ENCODE data around the gene ADGRF1. TPM values are rescaled to one million over a fixed set of nuclear protein-coding genes. Genes with fewer than 3 reads are reported as not detected.

Gene ADGRF1
- total and polyA plus RNA-seq, 8 donors: under 0.01 to 13.0 (median 2.0) TPM; not detected in 1

- Histone ChIP-seq H3K36me3 (no peaks in the 10 kb centered on the region), H3K27me3 (no peaks in the 10 kb centered on the region), H3K4me3 (no peak overlapping the region), H3K4me1 (no peaks in the 10 kb centered on the region), H3K27ac (no peak overlapping the region), H3K9me3 (no peaks in the 10 kb centered on the region)
- no peak for TF ChIP-seq CTCF (IDR thresholded peaks at IDR 0.05)
- no peak for TF ChIP-seq EP300 (IDR thresholded peaks at IDR 0.05)
- TF ChIP-seq POLR2AphosphoS5 (IDR thresholded peaks at IDR 0.05): no peak
- TF ChIP-seq POLR2A (IDR thresholded peaks at IDR 0.05): no peak
- WGBS, 5 donors: 67 to 81% (median 72%) methylated on average over 1 of the region's 1 CpG
- intact Hi-C loops (cut with DNase I; ENCODE audit: low total_unique reads): no loop called here
- DNase-seq: no peak
Measured at GRCh38 chr6:46974786-46975185, 67.3 kb downstream of the ADGRF1 start.

GRCh38 chr6:46973029-46973428 is 69.1 kb downstream of the ADGRF1 start:
- TF ChIP-seq EP300 (IDR thresholded peaks at IDR 0.05) (no peak), CTCF (IDR thresholded peaks at IDR 0.05) (no peak), POLR2AphosphoS5 (IDR thresholded peaks at IDR 0.05) (no peak), POLR2A (IDR thresholded peaks at IDR 0.05) (no peak)
- no peak for DNase-seq
- intact Hi-C loops (cut with DNase I; ENCODE audit: low total_unique reads): no loop called here
- 17 to 51% (median 41%) methylated on average over 2 of the region's 2 CpGs for WGBS, 5 donors
- no peaks in the 10 kb centered on the region for H3K27me3 ChIP-seq
- no peaks in the 10 kb centered on the region for H3K9me3 ChIP-seq
- H3K4me1 ChIP-seq: no peaks in the 10 kb centered on the region
- no peak overlapping the region for H3K27ac ChIP-seq
- H3K4me3 ChIP-seq: no peak overlapping the region
- no peaks in the 10 kb centered on the region for H3K36me3 ChIP-seq

- DNase-seq: no peak
- H3K27ac ChIP-seq: no peak overlapping the region
- no peaks in the 10 kb centered on the region for H3K36me3 ChIP-seq
- H3K9me3 ChIP-seq: no peaks in the 10 kb centered on the region
- intact Hi-C loops (cut with DNase I; ENCODE audit: low total_unique reads): no loop called here
- H3K27me3 ChIP-seq: no peaks in the 10 kb centered on the region
- WGBS, 5 donors: 5 to 28% (median 12%) methylated on average over 1 of the region's 1 CpG
- H3K4me3 ChIP-seq: no peak overlapping the region
- H3K4me1 ChIP-seq: no peaks in the 10 kb centered on the region
- TF ChIP-seq POLR2AphosphoS5 (IDR thresholded peaks at IDR 0.05): no peak
- TF ChIP-seq EP300 (IDR thresholded peaks at IDR 0.05): no peak
- no peak for TF ChIP-seq POLR2A (IDR thresholded peaks at IDR 0.05)
- TF ChIP-seq CTCF (IDR thresholded peaks at IDR 0.05): no peak
Measured at GRCh38 chr6:46972531-46972930, 69.6 kb downstream of the ADGRF1 start.

GRCh38 chr6:46969206-46969605 is 72.9 kb downstream of the ADGRF1 start:
- no peak for DNase-seq
- intact Hi-C loops (cut with DNase I; ENCODE audit: low total_unique reads): no loop called here
- H3K27ac ChIP-seq: no peak overlapping the region
- 42 to 65% (median 51%) methylated on average over 1 of the region's 1 CpG for WGBS, 5 donors
- H3K27me3 ChIP-seq: no peaks in the 10 kb centered on the region
- H3K36me3 ChIP-seq: no peaks in the 10 kb centered on the region
- no peak overlapping the region for H3K4me3 ChIP-seq
- no peaks in the 10 kb centered on the region for H3K9me3 ChIP-seq
- no peaks in the 10 kb centered on the region for H3K4me1 ChIP-seq
- no peak for TF ChIP-seq CTCF (IDR thresholded peaks at IDR 0.05)
- TF ChIP-seq EP300 (IDR thresholded peaks at IDR 0.05): no peak
- no peak for TF ChIP-seq POLR2A (IDR thresholded peaks at IDR 0.05)
- no peak for TF ChIP-seq POLR2AphosphoS5 (IDR thresholded peaks at IDR 0.05)

All from stomach (tissue), 9 donors.